Measurements from ENCODE around the gene APBB2.

DNA sequence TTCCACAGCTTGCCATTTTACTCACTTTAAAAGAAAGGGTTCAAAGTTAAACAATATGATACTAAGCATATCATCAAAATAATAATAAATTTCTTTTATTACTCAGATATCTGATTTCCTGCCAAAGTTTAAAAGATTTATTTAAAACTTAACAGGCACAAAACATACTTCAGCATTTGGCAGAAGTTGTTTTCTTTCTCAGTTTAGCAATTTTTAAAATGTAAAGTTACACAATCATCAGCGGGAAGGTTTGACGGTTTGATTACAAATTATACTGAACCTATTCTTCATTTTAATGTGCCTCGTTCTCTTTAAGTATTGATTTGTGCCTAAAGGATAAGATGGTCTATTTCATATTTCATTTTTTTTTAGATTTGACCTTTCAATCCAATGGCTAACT lies 227.2 kb downstream of the APBB2 start:
- TF ChIP-seq, protein P1, sequence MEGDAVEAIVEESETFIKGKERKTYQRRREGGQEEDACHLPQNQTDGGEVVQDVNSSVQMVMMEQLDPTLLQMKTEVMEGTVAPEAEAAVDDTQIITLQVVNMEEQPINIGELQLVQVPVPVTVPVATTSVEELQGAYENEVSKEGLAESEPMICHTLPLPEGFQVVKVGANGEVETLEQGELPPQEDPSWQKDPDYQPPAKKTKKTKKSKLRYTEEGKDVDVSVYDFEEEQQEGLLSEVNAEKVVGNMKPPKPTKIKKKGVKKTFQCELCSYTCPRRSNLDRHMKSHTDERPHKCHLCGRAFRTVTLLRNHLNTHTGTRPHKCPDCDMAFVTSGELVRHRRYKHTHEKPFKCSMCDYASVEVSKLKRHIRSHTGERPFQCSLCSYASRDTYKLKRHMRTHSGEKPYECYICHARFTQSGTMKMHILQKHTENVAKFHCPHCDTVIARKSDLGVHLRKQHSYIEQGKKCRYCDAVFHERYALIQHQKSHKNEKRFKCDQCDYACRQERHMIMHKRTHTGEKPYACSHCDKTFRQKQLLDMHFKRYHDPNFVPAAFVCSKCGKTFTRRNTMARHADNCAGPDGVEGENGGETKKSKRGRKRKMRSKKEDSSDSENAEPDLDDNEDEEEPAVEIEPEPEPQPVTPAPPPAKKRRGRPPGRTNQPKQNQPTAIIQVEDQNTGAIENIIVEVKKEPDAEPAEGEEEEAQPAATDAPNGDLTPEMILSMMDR (conservative IDR thresholded peaks at IDR 0.05), result no peak
- no peak for TF ChIP-seq EZH2 (IDR thresholded peaks at IDR 0.05; ENCODE audit: low read depth)
